ENCODE results near the gene NUP88. TPM values are rescaled to one million over a fixed set of nuclear protein-coding genes. Genes with fewer than 3 reads are reported as not detected.

NUP88 gene
- total RNA-seq, 1 donor from 2014 or later: 36.7 TPM

GRCh38 chr17:5365831-5366230 is 53.6 kb downstream of the NUP88 start:
- no peak overlapping the region for H3K4me3 ChIP-seq
- H3K27me3 ChIP-seq (ENCODE audit: low read depth): no peaks in the 10 kb centered on the region
- no peaks in the 10 kb centered on the region for H3K4me1 ChIP-seq
- no peaks in the 10 kb centered on the region for H3K9me3 ChIP-seq
- intact Hi-C loops (cut with DNase I): no loop called here
- DNase-seq: no peak
- ATAC-seq: no peak
- H3K27ac ChIP-seq: no peak overlapping the region
- no peak for TF ChIP-seq CTCF (IDR thresholded peaks at IDR 0.05)
- H3K36me3 ChIP-seq: peaks cover 88% of the 10 kb centered on the region

GRCh38 chr17:5364696-5365095 is 54.8 kb downstream of the NUP88 start:
- intact Hi-C loops (cut with DNase I): no loop called here
- Histone ChIP-seq H3K36me3 (peaks cover 88% of the 10 kb centered on the region), H3K27me3 (ENCODE audit: low read depth) (no peaks in the 10 kb centered on the region), H3K4me1 (no peaks in the 10 kb centered on the region), H3K27ac (no peak overlapping the region), H3K4me3 (no peak overlapping the region), H3K9me3 (no peaks in the 10 kb centered on the region)
- TF ChIP-seq CTCF (IDR thresholded peaks at IDR 0.05): no peak
- ATAC-seq (no peak), DNase-seq (no peak)

GRCh38 chr17:5364156-5364555 is 55.3 kb downstream of the NUP88 start:
- Histone ChIP-seq H3K4me3 (no peak overlapping the region), H3K27ac (no peak overlapping the region), H3K36me3 (peaks cover 88% of the 10 kb centered on the region), H3K27me3 (ENCODE audit: low read depth) (no peaks in the 10 kb centered on the region), H3K4me1 (no peaks in the 10 kb centered on the region), H3K9me3 (no peaks in the 10 kb centered on the region)
- no peak for DNase-seq
- ATAC-seq: no peak
- no peak for TF ChIP-seq CTCF (IDR thresholded peaks at IDR 0.05)
- intact Hi-C loops (cut with DNase I): no loop called here

- TF ChIP-seq CTCF (IDR thresholded peaks at IDR 0.05): no peak
- Histone ChIP-seq H3K27ac (no peak overlapping the region), H3K9me3 (no peaks in the 10 kb centered on the region), H3K4me1 (no peaks in the 10 kb centered on the region), H3K36me3 (peaks cover 88% of the 10 kb centered on the region), H3K27me3 (ENCODE audit: low read depth) (no peaks in the 10 kb centered on the region), H3K4me3 (no peak overlapping the region)
- no peak for DNase-seq
- intact Hi-C loops (cut with DNase I): no loop called here
- ATAC-seq: no peak
Observed at GRCh38 chr17:5362162-5362811, 57.2 kb downstream of the NUP88 start.

DNA sequence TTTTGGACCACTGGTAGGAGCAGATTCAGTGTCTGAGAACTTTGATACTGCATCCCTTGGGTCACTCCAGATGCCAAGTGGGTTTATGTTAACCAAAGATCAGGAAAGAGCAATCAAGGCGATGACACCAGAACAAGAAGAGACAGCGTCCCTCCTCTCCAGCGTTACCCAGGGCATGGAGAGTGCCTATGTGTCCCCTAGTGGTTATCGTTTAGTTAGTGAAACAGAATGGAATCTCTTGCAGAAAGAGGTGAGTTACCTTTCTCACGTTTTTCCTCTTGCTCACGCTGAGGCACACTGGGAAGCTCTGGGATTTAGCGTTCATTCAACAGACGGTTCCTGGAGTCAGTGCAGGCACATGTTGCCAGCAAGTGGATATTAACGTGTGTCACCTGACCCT is 58.0 kb downstream of the NUP88 start:
- Histone ChIP-seq H3K27ac (no peak overlapping the region), H3K4me3 (no peak overlapping the region), H3K36me3 (peaks cover 91% of the 10 kb centered on the region), H3K27me3 (ENCODE audit: low read depth) (no peaks in the 10 kb centered on the region), H3K9me3 (no peaks in the 10 kb centered on the region), H3K4me1 (no peaks in the 10 kb centered on the region)
- ATAC-seq (no peak), DNase-seq (no peak)
- intact Hi-C loops (cut with DNase I): no loop called here
- TF ChIP-seq CTCF (IDR thresholded peaks at IDR 0.05): no peak

All from lower lobe of right lung (tissue), 2 donors.